Parathyroid adenoma (tissue), 2 donors: Measurements from ENCODE around the gene GTPBP6.

ENCODE experiments used
- H2AFZ ChIP-seq: fragments of 300-600 bp; sonication (generic); one replicate; pipeline ENCODE4 v1.7.0; 2017; ENCODE audit warnings: antibody characterized with exemption, mild to moderate bottlenecking
- H3K27ac ChIP-seq: fragments of 300-600 bp; sonication (generic); one replicate; pipeline ENCODE4 v1.7.0; 2017
- H3K27me3 ChIP-seq: fragments of 300-600 bp; sonication (generic); one replicate; pipeline ENCODE4 v1.7.0; 2017; ENCODE audit warnings: low read length; ENCODE audit not compliant: control insufficient read depth, insufficient read depth
- H3K36me3 ChIP-seq: fragments of 300-600 bp; sonication (generic); one replicate; pipeline ENCODE4 v1.7.0; 2017; ENCODE audit warnings: low read length; ENCODE audit not compliant: control insufficient read depth, insufficient read depth
- H3K4me1 ChIP-seq: fragments of 300-600 bp; sonication (generic); one replicate; pipeline ENCODE4 v1.7.0; 2017; ENCODE audit warnings: control low read depth
- H3K4me2 ChIP-seq: fragments of 300-600 bp; sonication (generic); one replicate; pipeline ENCODE4 v1.7.0; 2017; ENCODE audit warnings: low read length
- H3K4me3 ChIP-seq: fragments of 300-600 bp; sonication (generic); one replicate; pipeline ENCODE4 v1.7.0; 2017; ENCODE audit warnings: low read depth, low read length
- H3K79me2 ChIP-seq: fragments of 300-600 bp; sonication (generic); one replicate; pipeline ENCODE4 v1.7.0; 2017; ENCODE audit warnings: control low read depth
- H3K9ac ChIP-seq: fragments of 300-600 bp; sonication (generic); one replicate; pipeline ENCODE4 v1.7.0; 2017; ENCODE audit warnings: mild to moderate bottlenecking
- H3K9me3 ChIP-seq: fragments of 300-600 bp; sonication (generic); one replicate; pipeline ENCODE4 v1.7.0; 2017; ENCODE audit warnings: low read length; ENCODE audit not compliant: control insufficient read depth
- TF ChIP-seq, protein P1 (sequence below): fragments of 300-600 bp; sonication (generic); IDR thresholded peaks from one replicate; pipeline ENCODE4 v1.7.0; 2017; ENCODE audit warnings: antibody characterized with exemption, mild to moderate bottlenecking
- donor health status: primary hyperparathyroidism.

Gene GTPBP6

DNA sequence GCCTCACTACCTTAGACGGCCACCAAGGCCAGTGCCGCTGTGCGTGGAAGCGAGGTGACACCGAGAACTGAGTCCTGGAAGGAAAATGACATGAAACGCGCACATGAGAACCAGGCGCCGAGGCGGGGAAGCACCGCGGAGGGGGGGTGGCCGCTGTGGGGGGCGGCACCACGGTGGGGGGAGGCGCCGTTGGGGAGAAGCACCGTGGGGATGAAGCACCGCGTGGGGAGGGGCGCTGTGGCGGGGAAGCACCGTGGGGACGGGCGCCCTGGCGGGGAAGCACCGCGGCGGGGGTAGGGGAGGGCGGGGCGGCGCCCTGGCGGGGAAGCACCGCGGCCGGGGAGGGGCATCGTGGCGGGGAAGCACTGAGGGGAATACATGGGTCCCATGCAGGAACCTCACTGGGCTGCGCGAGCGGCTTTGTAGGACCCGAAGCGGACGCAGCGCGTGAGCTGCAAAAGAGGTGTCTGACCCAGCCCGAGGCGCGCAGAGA lies 40.1 kb upstream of the GTPBP6 start:
- H3K9me3 ChIP-seq = no peaks in the 10 kb centered on the region
- TF ChIP-seq, protein P1, sequence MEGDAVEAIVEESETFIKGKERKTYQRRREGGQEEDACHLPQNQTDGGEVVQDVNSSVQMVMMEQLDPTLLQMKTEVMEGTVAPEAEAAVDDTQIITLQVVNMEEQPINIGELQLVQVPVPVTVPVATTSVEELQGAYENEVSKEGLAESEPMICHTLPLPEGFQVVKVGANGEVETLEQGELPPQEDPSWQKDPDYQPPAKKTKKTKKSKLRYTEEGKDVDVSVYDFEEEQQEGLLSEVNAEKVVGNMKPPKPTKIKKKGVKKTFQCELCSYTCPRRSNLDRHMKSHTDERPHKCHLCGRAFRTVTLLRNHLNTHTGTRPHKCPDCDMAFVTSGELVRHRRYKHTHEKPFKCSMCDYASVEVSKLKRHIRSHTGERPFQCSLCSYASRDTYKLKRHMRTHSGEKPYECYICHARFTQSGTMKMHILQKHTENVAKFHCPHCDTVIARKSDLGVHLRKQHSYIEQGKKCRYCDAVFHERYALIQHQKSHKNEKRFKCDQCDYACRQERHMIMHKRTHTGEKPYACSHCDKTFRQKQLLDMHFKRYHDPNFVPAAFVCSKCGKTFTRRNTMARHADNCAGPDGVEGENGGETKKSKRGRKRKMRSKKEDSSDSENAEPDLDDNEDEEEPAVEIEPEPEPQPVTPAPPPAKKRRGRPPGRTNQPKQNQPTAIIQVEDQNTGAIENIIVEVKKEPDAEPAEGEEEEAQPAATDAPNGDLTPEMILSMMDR = no peak
- H3K9ac ChIP-seq = no peak overlapping the region
- no peak overlapping the region for H3K27ac ChIP-seq
- no peak overlapping the region for H3K4me2 ChIP-seq
- no peaks in the 10 kb centered on the region for H3K79me2 ChIP-seq
- H3K4me1 ChIP-seq = no peaks in the 10 kb centered on the region
- no peaks in the 10 kb centered on the region for H3K27me3 ChIP-seq
- no peaks in the 10 kb centered on the region for H3K36me3 ChIP-seq
- H3K4me3 ChIP-seq = no peak overlapping the region
- no peak overlapping the region for H2AFZ ChIP-seq

DNA sequence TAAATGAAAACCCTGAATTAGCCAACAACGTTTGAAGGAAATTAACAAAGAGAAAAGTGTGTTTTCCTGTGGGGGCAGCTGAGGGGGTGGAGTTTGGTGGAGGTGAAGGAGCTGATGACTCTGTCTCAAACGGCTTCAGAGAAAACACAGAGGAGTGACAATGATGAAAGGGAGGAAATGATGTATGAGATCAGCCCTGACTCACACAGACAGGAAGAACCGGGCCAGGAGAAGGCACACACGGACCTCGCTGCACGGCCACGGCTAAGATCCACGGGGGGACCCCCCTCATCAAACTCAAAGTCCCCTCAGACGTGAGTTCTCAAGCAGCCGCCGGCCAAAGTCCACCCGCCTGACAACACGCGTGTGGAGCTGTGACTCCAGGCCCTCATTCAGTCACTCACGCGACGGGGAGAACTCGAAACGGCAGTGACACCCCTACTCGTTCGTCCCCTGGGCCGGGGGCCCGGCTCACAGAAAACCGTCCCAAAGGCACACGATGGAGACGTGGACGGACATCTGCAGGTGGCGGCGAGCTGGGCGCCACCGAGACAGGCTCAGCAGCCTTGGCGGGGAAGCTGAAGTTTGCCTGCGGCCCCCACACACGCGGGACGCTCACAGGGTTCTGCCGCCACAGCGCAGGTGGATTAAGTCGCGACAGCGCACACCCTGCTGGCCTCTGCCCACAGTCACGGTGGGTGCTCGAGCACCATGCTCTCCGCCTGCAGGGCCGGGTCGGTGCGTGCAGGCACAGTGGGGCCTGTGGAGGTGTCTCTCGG lies 39.3 kb upstream of the GTPBP6 start:
- no peaks in the 10 kb centered on the region for H3K27me3 ChIP-seq
- peaks cover under 1% of the 10 kb centered on the region for H3K79me2 ChIP-seq
- H2AFZ ChIP-seq = no peak overlapping the region
- no peaks in the 10 kb centered on the region for H3K36me3 ChIP-seq
- H3K4me1 ChIP-seq = no peaks in the 10 kb centered on the region
- TF ChIP-seq, protein P1 = no peak
- H3K4me3 ChIP-seq = no peak overlapping the region
- no peak overlapping the region for H3K27ac ChIP-seq
- H3K9me3 ChIP-seq = no peaks in the 10 kb centered on the region
- no peak overlapping the region for H3K9ac ChIP-seq
- no peak overlapping the region for H3K4me2 ChIP-seq

DNA sequence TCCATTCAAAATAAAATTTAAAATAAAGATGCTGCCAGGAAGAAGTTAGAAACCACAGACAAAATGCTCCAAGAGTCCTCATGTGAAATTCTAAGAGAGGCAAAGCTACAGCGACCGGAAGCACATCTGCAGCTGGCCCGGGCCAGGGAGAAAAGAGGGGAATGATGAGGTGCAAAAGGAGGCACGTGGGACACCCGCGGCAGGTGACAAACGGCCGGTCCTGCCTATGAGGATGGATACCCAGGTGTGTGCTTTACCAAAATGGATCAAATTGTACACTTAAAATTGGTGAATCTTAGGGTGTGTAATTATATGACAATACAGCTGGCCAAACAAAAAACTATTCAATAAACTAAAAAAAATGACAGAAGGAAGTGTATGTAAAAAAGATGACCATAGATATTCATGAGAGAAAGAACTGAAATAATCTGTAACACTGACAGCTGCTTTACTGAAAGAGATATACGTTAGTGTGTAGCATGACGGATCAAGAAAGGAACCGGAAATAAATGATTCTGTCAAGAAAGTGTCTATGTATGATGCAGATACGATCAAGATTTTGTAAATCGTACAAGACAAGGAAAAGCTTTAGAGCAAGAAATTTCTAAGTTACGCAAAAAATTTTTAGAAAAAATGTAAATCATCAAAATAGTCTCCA lies 38.6 kb upstream of the GTPBP6 start:
- Histone ChIP-seq H3K4me1 (no peaks in the 10 kb centered on the region), H3K36me3 (no peaks in the 10 kb centered on the region), H3K79me2 (peaks cover 2% of the 10 kb centered on the region), H3K27ac (no peak overlapping the region), H3K4me3 (no peak overlapping the region), H3K9me3 (no peaks in the 10 kb centered on the region), H3K9ac (no peak overlapping the region), H3K27me3 (no peaks in the 10 kb centered on the region), H3K4me2 (no peak overlapping the region), H2AFZ (no peak overlapping the region)
- TF ChIP-seq, protein P1 = no peak

DNA sequence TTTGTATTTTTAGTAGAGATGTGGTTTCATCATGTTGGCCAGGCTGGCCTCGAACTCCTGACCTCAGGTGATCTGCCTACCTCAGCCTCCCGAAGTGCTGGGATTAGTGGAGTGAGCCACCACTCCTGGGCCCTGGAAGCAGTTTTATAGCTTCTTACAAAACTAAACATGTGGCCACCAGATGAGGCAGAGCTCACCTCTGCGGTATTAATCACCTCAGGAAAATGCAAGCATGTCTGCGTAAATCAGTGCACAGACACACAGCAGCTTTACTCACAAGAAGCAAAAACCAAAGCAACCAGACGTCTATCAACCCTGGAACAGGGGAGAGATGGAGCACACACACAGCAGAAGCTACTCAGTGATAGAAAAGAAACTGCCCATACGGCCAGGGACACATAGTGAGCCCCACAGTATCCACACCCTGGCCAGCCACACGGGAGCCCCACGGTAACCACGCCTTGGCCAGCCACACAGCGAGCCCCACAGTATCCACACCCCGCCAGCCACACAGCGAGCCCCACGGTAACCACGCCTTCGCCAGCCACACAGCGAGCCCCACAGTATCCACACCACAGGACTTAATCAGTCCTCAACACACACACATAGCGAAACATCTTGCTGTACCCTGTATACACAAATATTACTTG lies 37.9 kb upstream of the GTPBP6 start:
- TF ChIP-seq, protein P1 = no peak
- Histone ChIP-seq H3K27ac (no peak overlapping the region), H3K36me3 (no peaks in the 10 kb centered on the region), H3K27me3 (no peaks in the 10 kb centered on the region), H3K4me2 (no peak overlapping the region), H2AFZ (no peak overlapping the region), H3K9ac (no peak overlapping the region), H3K79me2 (peaks cover 2% of the 10 kb centered on the region), H3K4me1 (no peaks in the 10 kb centered on the region), H3K9me3 (no peaks in the 10 kb centered on the region), H3K4me3 (no peak overlapping the region)
